GM21786 (cell line): ENCODE measurements around the gene FXYD3.

Experiments
- ATAC-seq: cut with Tn5 transposase; IDR thresholded peaks from one replicate; pipeline ENCODE4 v1.9.1; 2021; ENCODE audit not compliant: unreplicated experiment

FXYD3 gene

DNA sequence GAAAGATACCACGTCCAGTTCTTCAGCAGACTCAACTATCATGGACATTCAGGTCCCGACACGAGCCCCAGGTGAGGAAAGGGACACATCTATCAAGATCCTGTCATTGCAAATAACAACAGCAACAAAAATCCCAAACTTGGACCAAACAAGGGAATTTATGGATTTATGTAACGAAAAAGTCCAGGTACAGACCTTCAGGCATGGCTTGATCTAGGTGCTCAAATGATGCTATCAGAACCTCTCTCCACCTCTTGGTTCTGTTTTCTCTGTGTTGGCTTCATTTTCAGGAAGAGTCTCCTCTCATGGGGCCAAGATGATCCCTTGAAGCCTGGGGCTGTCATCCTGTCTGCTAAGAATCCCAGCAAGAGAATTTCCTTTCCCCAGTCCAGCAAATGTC lies 41.8 kb downstream of the FXYD3 start:
- no peak for ATAC-seq

DNA sequence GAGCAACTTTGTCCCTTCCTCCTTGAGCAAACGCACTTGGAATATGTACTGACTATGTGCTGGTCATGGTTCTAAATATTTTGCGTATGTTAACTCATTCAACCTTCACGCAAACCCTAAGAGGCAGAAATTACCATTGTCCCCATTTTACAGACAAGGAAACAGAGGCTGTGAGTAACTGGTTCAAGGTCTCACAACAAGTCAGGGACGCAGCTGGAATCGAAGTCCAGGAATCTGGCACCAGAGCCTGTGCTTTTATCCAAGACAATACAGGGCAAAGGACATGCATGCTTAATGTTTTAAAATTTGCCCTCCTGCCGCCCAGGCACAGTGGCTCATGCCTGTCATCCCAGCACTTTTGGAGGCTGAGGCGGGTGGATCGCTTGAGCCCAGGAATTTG lies 44.0 kb downstream of the FXYD3 start:
- no peak for ATAC-seq

DNA sequence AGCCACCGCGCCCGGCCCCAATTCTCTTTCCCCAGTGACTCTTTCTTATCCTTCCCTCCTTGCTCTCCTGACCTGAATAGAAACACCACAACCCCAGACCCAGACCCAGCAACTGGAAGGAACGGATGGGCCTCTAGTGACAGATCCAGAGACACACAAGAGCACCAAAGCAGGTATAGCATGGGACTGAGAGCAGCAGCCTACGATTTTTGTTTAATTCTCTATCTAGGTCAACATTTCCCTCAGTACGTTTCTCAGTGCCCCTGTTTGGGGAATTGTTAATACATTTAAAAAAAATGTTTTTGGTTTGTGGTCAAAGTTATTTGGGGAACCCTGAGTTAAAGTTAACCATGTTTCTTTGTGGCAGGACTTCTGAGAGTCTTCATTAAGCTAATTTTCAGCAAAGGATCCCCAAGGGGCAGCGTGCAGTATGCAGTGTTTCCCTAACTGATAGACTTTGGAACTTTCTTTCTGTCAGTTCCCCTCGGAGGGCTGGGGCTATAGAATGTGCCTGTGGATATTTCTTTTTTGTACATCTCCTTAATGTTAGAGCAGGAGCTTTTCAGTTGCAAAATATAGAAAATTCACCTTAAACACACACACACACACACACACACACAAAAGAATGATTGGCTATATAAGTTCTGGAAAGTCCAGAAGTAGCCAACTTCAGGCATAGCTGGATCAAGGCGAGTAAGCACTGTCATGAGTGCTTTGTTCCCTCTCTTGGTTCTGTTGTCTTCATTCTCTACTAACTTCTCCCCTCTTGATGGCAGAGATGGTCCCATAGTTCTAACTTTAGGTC lies 45.2 kb downstream of the FXYD3 start:
- no peak for ATAC-seq

DNA sequence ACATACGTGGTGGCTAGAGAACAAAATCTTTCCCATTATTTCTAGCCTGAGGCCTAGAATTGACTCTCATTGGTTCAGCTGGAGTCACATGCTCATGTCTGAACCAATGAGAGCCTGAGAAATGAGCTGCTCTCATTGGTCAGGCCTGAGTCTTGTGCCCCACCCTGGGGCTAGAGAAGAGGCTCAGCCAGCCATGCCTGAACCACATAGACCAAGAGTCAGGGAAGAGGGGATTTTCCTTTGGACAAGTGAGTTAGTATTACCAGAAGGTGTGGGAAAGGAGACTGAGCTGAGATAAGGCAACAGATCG lies 45.8 kb downstream of the FXYD3 start:
- no peak for ATAC-seq

DNA sequence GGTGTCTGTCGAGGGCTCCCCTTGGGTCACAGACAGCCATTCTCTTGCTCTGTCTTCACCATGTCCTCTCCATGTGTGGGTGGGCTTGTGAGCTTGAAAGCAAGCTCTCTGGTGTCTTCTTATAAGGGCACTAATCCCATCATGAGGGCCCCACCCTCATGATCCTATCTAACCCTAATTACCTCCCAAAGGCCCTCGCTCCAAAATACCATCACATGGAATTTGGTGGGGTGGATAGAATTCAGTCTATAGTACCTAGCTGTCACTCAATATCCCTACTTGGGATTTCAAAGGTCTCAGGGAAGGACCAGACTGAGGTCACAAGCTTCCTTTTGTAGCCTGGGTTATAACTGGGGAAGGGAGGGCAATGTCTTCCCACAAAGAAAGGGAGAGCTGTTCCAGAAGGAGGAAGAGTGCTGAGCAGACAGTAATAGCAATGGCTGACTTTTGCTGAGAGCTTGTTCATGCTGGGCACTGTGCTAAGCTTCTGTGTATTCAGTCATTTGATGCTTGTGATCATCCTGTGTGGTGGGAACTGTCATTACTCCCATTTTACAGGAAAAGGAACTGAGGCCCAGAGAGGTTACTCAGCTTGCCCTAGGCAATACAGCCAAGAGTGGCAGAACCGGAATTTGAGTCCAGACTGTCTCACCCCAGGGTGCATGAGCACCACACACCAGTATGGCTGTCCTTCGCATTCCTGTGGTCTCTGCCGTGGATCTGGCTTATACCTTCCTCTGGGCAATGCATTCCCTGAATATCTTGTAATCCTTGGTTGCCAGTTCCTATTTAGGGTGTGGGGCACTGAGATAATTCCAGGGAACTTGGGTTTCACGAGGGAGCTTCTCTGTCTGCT lies 47.1 kb downstream of the FXYD3 start:
- no peak for ATAC-seq

DNA sequence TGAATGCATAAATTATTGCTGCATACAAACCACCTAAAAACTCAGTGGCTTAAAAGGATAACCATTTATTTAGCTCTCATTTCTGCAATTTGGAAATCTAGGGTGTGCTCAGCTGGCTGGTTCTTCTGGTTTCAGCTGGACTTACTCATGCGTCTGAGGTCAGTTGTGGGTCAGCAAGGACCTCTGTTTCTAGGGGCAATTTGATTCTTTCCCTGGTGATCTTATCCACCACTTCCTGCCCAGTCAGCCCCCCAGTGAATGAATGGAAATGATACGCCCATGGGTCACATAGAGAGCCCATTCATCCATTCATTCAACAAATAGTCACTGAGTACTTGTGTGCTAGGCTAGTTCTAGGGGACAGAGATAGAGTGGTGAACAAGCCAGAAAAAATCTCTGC lies 48.8 kb downstream of the FXYD3 start:
- ATAC-seq = no peak

DNA sequence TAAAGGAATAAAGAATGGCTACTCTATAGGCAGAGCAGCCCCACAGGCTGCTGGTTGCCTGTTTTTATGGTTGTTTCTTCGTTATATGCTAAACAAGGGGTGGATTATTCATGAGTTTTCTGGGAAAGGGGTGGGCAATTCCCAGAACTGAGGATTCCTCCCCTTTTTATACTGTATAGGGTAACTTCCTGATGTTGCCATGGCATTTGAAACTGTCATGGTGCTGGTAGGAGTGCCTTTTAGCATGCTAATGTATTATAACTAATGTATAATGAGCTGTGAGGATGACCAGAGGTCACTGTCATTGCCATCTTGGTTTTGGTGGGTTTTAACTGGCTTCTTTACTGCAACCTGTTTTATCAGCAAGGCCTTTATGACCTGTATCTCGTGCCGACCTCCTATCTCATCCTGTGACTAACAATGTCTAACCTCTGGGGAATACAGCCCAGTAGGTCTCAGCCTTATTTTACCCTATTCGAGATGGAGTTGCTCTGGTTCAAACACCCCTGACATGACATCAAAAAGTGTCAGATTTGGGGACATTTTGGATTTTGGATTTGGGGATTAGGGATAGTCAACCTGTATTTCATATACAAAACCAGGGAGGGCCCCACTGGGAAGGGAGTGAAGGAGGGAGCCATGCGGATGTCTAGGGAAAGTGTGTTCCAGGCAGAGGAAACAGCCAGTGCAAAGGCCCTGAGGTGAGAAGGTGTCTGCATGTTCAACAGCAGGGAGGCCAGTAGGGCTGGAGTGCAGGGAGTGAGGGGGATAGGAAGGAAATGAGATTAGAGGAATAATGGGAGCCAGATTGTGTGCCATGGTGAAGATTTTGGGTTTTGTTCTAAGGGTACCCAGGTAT lies 49.8 kb downstream of the FXYD3 start:
- ATAC-seq = no peak

DNA sequence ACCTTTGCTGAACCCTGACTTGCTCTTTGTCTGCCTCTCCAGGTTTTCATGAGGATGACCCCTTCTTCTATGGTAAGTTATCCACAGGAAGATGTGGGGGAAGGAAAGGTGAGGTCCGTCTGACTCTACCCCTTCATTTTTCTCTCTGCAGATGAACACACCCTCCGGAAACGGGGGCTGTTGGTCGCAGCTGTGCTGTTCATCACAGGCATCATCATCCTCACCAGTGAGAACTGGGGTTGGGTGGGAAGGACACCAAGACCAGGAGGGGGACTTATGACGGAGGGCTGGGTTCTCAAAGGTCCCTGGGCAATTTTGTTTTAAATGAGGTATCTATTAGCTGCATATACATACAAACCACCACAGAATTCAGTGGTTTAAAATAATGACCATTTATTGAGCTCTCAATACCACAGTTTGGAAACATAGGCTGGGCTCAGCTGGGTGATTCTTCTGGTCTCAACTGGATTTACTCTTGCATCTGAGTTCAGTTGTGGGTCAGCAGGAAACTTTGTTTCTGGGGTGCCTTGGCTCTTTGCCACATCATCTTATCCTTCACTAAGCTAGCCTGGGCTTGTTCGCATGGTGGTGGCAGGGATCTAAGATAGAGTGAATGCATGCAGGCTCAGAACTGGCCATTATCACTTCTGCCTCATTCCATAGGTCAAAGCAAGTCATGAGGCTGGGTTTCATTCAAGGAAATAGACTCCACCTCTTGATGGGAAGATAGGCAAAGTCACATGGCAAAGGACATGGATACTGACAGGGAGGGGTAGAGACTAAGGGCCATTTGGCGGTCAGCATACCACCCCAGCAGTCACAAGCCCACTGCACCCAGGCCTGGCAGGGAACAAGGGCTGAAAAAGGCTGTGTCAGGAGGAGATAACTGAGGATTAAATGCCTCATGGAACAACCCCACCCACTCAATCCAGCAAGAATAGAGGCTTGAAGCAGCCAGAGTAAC lies 50.8 kb downstream of the FXYD3 start:
- no peak for ATAC-seq

DNA sequence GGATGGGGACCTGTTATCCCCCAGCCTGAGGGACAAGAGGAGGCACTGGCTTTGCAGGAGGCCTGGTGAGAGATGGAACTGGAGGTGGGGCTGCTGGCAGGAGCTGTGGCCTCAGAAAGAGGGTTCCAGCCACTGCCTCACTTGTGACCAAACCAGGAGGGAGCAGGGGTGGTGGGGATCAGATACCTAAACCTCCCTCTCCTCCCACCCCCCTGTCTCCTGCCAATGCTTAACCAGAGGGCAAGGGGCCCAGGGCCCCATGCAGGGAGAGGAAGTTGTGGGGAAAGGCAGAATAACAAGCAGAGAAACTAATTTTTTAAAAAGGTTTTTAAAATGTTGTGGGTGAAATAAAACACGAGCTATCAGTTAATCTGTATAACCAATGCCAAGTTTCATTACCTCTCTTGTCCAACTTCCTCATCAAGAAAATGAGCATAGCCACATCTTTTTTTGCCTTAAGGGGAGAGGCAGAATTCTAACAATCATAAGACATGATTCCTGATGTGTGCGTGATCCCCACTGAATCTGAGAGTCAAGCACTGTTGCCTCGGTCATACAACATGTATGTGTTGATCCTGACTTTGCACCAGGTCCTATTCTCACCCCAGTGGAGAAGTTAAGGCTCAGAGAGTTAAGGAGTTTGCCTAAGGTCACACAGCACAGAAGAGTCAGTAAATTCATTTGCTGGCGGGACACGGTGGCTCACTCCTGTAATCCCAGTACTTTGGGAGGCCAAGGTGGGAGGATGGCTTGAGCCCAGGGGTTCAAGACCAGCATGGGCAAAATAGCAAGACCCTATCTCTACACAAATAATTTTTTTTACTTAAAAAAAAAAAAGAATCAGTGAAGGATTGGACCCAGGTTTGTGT lies 51.9 kb downstream of the FXYD3 start:
- no peak for ATAC-seq

DNA sequence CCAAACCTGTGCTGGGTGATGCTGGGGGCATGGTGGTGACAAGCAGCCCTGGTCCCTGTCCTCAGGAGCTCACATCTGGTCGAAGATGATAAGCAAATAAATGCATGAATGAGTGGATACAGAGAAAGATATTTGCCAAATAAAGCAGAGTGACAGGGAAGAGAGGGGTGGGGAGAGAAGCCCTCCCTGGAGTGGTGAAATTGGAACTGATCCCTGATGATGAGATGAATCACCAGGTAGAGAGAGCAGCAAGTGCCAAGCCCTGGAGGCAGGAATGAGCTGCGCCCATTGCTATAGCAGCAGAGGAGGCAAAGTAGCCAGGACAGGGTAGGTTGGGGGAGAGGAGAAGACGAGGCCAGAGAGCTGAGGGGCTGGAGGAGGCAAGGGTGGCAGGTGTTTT lies 52.6 kb downstream of the FXYD3 start:
- no peak for ATAC-seq

DNA sequence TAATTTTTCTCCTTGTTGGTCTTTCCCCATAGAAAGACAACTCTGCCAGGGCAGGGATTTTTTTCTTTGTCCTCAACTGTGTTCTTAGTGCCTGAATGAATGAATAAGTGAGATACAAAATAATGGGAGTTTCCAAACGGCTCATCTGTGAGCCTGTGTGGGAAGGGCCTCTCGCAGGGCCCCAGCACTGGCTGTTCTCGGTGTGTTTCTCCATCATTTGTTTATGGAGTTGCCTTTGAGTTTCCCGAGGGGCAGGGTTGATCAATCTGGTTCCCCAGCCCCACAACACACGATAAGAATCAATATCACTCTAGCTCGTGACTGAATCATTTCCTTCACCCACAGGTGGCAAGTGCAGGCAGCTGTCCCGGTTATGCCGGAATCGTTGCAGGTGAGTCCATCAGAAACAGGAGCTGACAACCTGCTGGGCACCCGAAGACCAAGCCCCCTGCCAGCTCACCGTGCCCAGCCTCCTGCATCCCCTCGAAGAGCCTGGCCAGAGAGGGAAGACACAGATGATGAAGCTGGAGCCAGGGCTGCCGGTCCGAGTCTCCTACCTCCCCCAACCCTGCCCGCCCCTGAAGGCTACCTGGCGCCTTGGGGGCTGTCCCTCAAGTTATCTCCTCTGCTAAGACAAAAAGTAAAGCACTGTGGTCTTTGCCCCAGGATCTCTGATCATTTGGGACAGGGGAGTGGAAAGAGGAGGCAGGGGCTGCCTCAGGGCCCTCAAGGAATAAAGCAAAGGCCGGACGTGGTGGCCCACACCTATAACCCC lies 53.8 kb downstream of the FXYD3 start:
- no peak for ATAC-seq

DNA sequence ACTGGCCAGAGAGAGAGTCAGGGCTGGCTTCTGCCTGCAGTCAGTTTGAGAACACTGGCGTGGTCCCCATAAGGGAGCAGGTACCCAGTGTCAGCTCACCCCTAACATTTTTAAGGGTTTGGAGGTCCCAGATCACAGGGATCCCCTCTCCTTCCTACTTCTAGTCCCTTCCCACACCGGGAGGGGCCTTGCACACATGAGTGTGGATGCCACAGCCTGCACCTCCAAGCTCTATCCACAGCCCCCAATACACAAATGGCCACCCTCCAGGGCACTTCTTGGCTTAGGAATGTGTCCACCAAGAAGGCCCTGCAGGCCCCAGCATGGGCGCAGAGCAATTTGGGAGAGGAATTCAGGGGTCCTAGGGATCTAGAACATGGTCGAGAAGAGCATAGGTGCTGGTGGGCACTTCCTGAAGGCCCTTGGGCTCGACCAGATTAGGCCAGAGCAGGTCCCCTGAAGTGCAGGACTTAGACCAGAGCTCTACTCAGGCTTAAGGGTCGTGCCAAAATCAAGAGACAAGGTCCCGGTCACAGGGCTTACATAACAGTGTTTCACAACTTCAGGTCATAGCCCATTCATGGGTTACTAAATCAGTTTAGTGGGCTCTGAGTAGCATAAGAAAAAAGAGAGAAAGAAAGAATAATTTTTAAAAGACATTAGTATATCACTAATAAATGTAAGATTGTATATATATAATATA lies 54.9 kb downstream of the FXYD3 start:
- no peak for ATAC-seq

DNA sequence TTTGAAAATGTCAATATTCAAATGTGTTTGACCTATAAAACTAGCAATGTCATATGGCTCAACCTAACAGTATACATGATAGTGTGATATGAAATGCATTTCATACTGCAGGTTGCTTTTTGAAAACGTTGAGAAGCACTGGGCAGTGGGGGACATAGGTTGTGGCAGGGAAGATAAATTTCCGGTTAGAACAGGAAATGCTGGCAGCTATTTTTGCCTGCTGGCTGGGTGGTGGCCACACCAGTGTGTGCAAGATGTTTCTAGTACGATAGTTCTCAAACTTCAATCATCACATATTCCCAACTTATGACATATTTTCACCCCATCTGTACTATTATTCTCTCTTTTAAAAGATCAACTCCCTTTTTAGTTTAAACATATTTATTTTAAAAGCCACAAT lies 56.1 kb downstream of the FXYD3 start:
- ATAC-seq = no peak
